Skin epidermis (tissue), 12 donors: Measurements from ENCODE around the gene CEP85L.

Experiments used
- H3K27ac ChIP-seq, 21 experiments: fragments of 200-600 bp; sonication (generic) in 11 of 21; one replicate each; pipeline ENCODE4 v1.5.0; 2020; ENCODE audit warnings: mild to moderate bottlenecking in 3 of 21, inconsistent platforms in 2 of 21, moderate library complexity in 2 of 21
- H3K4me3 ChIP-seq, 7 experiments: fragments of 200-600 bp; sonication (generic) in 2 of 7; one replicate each; pipeline ENCODE4 v1.5.0; 2020; ENCODE audit warnings: inconsistent platforms in 2 of 7, mild to moderate bottlenecking in 2 of 7, moderate library complexity in 1 of 7

CEP85L gene

GRCh38 chr6:118588626-118589025 lies 62.8 kb downstream of the CEP85L start:
- Histone ChIP-seq H3K4me3 (no peak overlapping the region), H3K27ac (no peak overlapping the region)

DNA sequence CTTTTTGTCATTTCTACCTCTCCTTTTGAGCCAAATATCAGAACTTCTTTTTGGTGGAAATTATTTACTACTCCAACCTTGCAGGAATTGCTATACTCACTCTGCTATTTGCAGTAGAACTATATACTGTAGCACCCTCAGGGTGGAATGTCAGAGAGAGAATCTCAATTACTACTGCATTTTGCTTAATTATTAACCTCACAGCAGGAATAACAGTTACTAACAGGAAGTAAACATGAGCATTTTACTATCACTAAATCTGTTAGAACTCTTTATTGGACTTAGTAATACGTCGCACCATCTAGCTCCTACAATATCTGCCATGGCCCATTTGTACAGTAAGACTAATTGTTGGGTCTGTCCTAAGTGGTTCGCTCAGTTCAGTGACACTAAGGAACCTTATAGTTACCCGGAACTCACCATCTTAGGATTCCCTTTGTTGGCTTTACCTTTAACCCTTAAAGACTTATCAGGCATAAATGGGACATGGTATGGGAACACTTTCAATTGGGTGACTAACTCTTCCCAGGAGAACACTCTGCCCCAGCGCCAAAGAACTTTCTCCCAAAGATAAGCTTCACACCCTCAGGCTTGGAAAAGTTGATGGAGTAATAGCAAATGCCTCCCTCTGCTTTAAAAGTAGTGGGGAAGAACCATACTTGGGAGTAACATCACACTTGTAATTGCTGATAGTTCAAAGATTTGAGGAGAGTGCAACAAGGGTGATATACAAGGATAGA lies 64.5 kb downstream of the CEP85L start:
- no peak overlapping the region for H3K27ac ChIP-seq
- H3K4me3 ChIP-seq, result no peak overlapping the region

GRCh38 chr6:118584911-118585310 lies 66.5 kb downstream of the CEP85L start:
- no peak overlapping the region for H3K4me3 ChIP-seq
- H3K27ac ChIP-seq, result no peak overlapping the region

DNA sequence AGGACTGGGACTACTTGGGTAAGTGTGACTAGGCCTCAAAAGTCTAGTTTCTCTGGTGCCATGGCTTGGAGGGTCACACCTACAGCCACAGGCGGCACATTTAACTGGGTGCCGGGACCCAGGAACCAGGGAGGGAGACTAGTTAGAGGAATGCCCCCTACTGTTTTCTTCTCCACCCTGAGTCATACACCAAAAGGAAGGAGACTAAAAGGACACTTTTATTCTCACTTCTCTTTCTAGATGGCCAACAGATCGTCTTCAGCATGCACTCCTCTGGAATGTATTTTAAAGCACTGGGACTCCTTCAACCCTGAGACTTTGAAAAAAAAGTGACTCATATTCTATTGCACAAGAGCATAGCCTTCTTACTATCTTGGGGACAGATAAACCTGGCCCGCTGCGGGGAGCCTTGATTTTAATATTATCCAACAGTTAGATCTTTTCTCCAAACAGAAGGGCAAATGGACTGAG lies 69.9 kb downstream of the CEP85L start:
- Histone ChIP-seq H3K4me3 (no peak overlapping the region), H3K27ac (peak overlapping the region in 3 of 21 experiments; percentile 21 to 37 (median 29))

- no peak overlapping the region for H3K4me3 ChIP-seq
- peak overlapping the region in 3 of 21 experiments; percentile 21 to 37 (median 29) for H3K27ac ChIP-seq
These were observed 70.6 kb downstream of the CEP85L start for GRCh38 chr6:118580585-118581419.

DNA sequence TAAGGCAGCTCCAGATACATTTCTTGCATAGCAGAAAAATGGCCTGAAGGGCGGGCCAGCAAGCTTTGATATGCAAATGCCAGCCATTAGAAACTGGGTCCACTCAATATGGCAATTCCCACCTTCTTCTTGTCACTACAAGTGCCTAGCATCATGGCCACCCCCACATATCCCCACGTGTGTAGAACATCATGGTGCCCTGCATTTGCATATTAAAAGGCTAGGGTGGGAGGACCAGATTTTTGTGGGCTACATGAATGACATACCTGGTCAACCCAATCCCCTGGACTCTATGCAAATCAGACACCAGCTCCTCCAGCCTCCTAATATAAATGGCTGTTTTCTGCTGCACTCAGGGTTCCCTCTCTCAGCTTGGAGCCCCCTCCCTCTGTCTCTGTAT lies 71.6 kb downstream of the CEP85L start:
- H3K4me3 ChIP-seq, result no peak overlapping the region

GRCh38 chr6:118578617-118579016 lies 72.8 kb downstream of the CEP85L start:
- no peak overlapping the region for H3K27ac ChIP-seq
- no peak overlapping the region for H3K4me3 ChIP-seq

More for the DNA sequence above, 71.6 kb downstream of the CEP85L start:
- no peak overlapping the region for H3K27ac ChIP-seq

DNA sequence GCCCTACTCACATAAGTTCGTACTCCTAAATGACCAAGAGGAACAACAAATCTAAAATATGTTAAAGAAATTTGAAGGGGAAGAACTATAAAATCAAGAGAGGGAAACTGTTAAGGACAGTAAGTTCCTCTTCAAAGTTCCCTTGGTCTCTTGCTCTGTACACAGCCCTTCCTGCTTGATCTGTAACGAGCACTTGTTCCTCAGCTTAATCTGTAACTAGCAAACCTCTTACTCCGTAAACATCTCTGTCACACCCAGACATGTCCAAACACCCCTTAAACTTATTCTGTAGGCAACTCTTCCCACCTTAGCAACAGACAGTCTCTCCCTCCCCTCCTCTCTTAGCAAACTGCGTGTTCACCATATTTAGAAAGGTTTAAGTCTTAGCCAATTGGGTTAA lies 73.4 kb downstream of the CEP85L start:
- Histone ChIP-seq H3K27ac (no peak overlapping the region), H3K4me3 (no peak overlapping the region)

- no peak overlapping the region for H3K4me3 ChIP-seq
- H3K27ac ChIP-seq, result peak overlapping the region in 1 of 21 experiments; percentile 18
These were observed 77.1 kb downstream of the CEP85L start for GRCh38 chr6:118574051-118574865.

- Histone ChIP-seq H3K4me3 (no peak overlapping the region), H3K27ac (no peak overlapping the region)
These were observed 80.3 kb downstream of the CEP85L start for GRCh38 chr6:118571121-118571520.

- Histone ChIP-seq H3K4me3 (no peak overlapping the region), H3K27ac (no peak overlapping the region)
These were observed 81.9 kb downstream of the CEP85L start for GRCh38 chr6:118569498-118569897.

GRCh38 chr6:118567974-118568373 lies 83.4 kb downstream of the CEP85L start:
- Histone ChIP-seq H3K4me3 (no peak overlapping the region), H3K27ac (no peak overlapping the region)

DNA sequence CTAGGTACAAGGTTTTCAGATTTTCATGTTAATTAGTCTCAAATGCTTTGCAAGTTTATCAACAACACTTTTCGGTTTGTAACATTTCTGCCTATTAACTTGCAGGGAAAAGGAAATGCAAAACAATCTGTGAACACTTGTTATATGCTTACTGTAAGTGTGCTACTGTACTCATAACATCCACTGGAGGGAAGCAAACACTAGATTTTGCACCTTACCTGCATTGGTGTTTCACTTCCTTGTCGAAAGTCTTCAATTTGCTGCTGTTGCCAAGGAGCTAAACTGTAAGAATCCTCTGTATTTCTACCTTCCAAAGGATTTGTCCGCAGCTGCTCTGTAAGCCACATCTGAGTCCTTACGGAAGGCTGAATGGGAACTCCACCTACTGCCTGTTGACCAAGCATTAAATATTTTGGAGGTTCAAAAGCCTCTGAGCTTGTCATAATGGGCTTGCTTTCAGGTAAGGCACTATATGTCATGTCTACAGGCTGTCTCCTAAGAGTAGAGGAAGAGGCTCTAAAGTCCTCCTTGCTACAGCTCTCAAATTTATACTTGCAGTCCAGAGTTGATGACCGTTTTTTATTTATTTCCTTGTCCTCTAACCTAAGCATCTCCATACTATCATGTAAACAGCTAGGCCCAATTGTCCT lies 86.0 kb downstream of the CEP85L start:
- H3K27ac ChIP-seq, result no peak overlapping the region

GRCh38 chr6:118562959-118563358 lies 88.4 kb downstream of the CEP85L start:
- Histone ChIP-seq H3K27ac (no peak overlapping the region), H3K4me3 (no peak overlapping the region)

More for the DNA sequence above, 86.0 kb downstream of the CEP85L start:
- no peak overlapping the region for H3K4me3 ChIP-seq

GRCh38 chr6:118562248-118562647 lies 89.1 kb downstream of the CEP85L start:
- no peak overlapping the region for H3K4me3 ChIP-seq
- H3K27ac ChIP-seq, result no peak overlapping the region

- H3K27ac ChIP-seq, result peak overlapping the region in 4 of 21 experiments; percentile 12 to 78 (median 64)
- no peak overlapping the region for H3K4me3 ChIP-seq
These were observed 91.7 kb downstream of the CEP85L start for GRCh38 chr6:118559659-118560058.

DNA sequence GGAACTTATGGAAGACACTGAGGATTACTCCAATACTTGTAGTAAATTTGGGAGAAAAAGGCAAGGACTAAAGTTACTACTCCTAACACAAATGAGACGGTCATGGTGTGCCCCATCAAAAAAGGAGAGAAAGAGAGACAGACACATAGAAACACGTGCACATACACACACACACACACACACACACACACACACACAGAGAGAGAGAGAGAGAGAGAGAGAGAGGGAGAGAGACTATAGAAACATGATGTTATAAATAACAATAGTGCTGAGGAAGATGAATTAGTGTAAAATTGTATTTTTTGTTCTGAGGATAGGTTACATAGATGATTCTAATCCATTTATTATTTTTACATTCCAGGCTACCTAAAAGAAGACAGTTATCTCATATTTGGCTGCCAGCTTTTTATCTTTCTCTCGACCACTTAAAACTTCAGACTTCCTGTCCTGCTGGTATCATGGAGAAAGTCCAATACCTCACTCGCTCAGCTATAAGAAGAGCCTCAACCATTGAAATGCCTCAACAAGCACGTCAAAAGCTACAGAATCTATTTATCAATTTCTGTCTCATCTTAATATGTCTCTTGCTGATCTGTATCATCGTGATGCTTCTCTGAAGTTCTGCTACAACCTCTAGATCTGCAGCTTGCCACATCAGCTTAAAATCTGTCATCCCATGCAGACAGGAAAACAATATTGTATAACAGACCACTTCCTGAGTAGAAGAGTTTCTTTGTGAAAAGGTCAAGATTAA lies 92.8 kb downstream of the CEP85L start:
- Histone ChIP-seq H3K4me3 (no peak overlapping the region), H3K27ac (peak overlapping the region in 9 of 21 experiments; percentile 26 to 78 (median 54))

- Histone ChIP-seq H3K4me3 (no peak overlapping the region), H3K27ac (no peak overlapping the region)
These were observed 96.7 kb downstream of the CEP85L start for GRCh38 chr6:118554698-118555097.

- Histone ChIP-seq H3K27ac (no peak overlapping the region), H3K4me3 (no peak overlapping the region)
These were observed 98.3 kb downstream of the CEP85L start for GRCh38 chr6:118553132-118553531.
